ENCODE results near the gene KLC1.

The KLC1 gene

GRCh38 chr14:103657471-103657870 lies 28.5 kb downstream of the KLC1 start:
- peak; percentile 86 for DNase-seq (ENCODE audit: low spot score)

DNA sequence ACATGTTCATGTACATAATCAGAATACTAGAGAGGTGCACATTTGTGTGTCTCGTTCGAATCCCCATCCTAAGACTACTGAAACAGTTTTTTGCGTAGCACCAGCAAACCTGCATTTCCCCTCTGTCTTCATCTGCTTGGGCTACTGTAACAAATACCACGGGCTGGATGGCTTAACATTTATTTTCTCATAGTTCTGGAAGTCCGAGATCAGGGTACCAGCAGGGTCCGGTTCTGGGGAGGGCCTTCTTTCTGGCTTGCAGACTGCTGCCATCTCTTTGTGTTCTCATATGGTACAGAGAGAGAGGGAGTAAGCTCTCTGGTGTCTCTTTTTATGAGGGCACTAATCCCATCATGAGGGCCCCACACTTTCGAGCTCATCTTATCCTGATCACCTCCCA lies 30.6 kb downstream of the KLC1 start:
- DNase-seq (ENCODE audit: low spot score) = no peak

GRCh38 chr14:103662029-103662428 lies 33.0 kb downstream of the KLC1 start:
- DNase-seq (ENCODE audit: low spot score) = no peak

- DNase-seq (ENCODE audit: low spot score) = no peak
Measured at GRCh38 chr14:103662591-103662990, 33.6 kb downstream of the KLC1 start.

DNA sequence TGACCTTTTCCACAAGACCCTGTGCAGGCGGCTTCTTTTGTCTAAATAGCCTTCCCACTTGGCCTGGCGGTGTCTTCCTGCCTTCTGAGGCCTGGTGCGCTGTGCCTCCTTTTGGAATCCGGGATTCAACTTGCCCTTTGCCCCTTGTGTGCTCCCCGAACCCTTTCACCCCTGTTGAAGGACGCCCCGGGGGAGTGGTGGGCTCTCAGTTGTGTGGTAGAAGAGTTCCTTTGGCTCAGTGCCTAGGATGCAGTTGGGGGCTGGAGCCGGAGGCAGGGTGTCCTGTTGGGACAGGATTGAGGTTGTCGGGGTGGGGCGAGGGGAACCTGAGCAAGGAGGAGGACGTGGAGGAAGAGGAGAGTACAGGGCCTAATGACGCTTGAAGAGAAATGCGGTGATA lies 34.5 kb downstream of the KLC1 start:
- no peak for DNase-seq (ENCODE audit: low spot score)

DNA sequence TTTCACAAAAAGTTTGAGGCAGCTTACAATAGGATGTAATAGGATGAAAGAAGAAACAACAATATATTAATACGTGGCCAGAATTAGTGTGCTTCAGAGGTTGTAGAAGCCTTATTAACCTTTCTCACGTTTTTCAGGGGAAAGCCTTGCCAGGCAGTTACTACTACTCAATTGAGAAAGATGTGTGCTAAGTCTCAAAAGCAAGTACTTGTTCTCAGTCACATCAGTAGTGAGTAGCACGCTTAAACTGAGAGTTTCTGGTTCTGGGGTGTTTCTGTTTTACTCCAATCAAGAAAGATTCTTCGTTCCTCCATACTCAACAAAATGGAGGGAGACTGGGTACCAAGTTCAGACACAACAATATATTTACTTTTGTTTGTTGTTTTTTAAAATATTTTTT lies 38.7 kb downstream of the KLC1 start:
- DNase-seq (ENCODE audit: low spot score) = no peak

- no peak for DNase-seq (ENCODE audit: low spot score)
Measured at GRCh38 chr14:103668117-103668516, 39.1 kb downstream of the KLC1 start.

- no peak for DNase-seq (ENCODE audit: low spot score)
Measured at GRCh38 chr14:103669370-103669769, 40.4 kb downstream of the KLC1 start.

- DNase-seq (ENCODE audit: low spot score) = no peak
Measured at GRCh38 chr14:103671911-103672310, 42.9 kb downstream of the KLC1 start.

DNA sequence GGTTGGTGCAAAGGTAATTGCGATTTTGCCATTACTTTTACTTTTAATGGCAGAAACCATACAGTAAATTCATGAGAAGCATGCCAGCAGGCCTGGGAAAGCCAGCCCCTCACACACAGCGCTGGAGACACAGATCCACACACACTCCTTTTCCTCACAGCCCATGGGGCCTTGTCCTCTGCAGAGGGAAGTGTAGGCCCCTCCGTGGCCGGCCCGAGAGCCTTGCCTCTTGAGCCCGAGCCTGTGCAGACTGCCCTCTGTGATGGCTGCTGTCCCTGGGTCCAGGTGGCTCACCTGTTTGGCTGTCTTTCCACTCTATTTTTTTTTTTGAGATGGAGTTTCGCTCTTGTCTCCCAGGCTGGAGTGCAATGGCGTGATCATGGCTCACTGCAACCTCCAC lies 46.9 kb downstream of the KLC1 start:
- no peak for DNase-seq (ENCODE audit: low spot score)

DNA sequence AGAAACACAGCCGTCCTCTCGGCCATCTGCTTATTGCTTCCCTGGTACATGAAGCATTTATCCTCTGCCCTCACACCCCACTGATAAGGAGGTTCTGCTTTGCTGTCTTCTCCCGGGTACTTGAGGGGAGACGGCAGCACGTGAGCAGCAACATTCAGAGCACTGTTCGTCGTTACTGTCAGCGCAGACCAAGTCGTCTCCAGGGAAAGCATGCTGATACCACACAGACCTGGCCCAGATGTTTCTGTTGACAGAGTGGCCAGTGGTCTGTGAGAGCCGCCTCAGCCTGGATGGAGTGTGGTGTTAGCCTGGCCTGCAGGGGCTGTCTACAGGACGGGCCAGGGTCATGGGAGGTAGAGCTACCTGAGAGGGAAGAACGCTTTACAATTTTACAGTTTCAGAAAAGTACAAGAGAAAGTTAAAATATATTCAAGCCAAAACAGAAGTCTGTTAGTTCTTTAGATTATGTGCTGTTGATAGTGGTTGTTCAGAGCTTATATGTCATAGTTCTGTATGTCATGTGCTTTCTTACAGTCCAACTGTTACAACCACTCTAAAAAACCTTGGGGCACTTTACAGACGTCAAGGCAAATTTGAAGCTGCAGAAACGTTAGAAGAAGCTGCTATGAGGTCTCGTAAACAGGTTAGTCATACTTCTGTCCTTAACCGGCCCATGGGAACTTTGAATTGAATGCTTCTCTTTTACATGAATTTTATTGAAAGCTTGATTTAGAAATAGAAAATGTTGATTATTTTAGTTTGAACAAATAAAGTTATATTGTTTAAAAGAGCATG lies 48.1 kb downstream of the KLC1 start:
- DNase-seq (ENCODE audit: low spot score) = no peak

DNA sequence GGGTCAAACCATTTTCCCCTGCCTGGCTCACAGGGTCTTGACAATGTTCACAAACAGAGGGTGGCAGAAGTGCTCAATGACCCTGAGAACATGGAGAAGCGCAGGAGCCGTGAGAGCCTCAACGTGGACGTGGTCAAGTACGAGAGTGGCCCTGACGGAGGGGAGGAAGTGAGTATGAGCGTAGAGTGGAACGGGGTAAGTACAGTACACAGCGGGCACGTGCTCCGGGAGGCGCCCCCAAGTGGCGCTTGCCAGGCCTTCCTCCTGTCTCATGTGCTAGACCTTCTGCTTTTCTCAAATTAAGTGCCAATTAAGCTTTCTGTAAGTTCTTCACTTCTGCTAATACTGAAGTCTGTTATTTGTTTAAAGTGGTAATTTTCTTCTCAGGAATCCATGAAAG lies 50.3 kb downstream of the KLC1 start:
- peak; percentile 45 for DNase-seq (ENCODE audit: low spot score)

- no peak for DNase-seq (ENCODE audit: low spot score)
Measured at GRCh38 chr14:103680491-103681231, 51.6 kb downstream of the KLC1 start.

GRCh38 chr14:103683139-103683538 lies 54.1 kb downstream of the KLC1 start:
- DNase-seq (ENCODE audit: low spot score) = no peak

GRCh38 chr14:103684471-103684870 lies 55.5 kb downstream of the KLC1 start:
- DNase-seq (ENCODE audit: low spot score) = no peak

- DNase-seq (ENCODE audit: low spot score) = no peak
Measured at GRCh38 chr14:103684871-103685270, 55.9 kb downstream of the KLC1 start.

- DNase-seq (ENCODE audit: low spot score) = no peak
Measured at GRCh38 chr14:103685276-103686211, 56.5 kb downstream of the KLC1 start.

DNA sequence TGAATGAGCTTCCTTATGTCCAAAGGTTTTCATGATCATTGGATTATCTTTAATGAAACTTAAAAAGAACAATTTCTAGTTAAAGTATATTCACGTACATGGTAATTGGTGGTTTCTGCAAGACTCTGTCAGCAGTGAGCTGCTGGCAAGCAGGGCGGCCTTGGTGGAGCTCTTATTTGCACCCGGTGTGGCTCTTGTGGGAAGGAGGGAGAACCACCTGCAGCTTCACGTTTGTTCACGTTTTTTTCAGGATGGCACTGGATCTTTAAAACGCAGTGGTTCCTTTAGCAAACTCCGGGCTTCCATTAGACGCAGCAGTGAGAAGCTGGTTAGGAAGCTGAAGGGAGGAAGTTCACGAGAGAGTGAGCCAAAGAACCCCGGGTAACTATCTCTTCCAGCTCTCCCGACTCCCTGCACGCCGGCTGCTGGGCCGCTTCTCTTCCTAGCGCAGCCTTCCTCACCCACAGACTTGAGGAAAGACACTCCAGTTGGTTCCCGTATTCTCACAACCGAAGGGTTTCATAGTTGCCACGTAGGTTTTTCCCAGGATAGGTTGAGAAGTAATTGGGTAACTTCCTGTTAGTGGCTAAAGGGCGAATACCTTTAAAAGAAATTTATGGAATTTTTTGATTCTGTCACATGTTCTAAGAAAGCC lies 57.9 kb downstream of the KLC1 start:
- no peak for DNase-seq (ENCODE audit: low spot score)

- DNase-seq (ENCODE audit: low spot score) = no peak
Measured at GRCh38 chr14:103687712-103688111, 58.7 kb downstream of the KLC1 start.

DNA sequence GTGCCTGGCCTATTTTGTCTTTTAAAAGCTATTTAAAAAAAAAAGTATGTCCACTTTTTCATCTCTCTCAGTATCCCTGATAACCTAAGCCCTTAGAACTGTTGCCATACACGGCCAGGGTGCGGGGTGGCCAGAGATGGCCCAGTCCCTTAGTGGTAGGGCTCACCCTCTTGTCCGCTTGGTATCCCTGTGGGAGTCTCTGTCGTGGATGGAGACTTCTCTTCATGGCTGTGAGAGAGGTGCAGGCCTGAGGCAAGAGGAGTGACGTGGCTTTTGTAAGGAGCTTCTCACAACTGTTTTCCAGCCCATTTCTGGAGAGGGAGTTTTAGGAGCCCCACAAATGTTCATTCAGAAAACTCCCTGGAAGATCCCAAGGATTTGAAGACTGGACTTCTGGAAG lies 59.4 kb downstream of the KLC1 start:
- no peak for DNase-seq (ENCODE audit: low spot score)

DNA sequence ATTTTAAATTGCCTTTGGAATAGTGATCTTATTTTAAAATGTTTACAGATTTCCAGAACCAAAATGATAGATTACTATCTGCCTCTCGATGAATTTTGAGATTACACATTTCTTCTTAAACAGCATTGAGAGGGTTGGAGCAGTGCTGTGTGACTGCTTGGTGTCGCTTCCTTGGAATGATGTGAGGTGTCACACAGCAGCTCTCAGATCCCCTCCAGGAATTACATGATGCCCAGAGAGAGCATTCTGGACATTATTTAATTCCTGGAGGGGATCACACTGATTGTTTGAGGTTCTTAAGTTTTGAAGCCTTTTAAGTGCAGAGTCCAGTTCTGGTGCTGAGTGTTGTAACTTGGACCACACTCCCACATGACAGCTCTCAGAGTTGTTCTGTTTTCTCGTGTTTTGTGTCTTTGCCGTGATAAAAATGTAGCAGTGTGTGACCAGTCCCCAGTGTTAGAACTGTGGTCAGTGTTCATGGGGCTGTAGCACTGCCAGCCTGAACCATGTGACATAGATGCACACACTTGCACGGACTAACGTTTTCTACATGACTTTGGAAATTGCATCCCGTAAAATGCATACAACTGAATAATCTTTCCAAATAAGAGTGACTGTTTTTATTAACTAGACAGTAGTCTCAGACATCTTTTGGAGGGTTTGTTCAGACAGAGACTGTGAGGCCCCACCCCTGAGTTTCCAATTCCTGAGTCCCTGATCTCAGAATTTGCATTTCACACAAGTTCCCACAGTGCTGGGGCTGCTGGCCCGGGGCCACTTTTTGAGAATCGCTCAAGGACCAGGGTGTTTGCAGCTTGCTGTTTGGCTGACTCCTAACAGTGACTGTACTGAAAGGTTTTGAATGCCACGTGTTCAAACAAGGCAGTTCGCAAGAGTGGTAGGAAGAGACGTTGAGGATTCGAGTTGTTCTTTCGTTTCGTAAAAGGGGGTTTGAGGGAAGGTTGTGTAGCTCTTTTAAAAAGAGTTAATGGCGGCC lies 60.2 kb downstream of the KLC1 start:
- DNase-seq (ENCODE audit: low spot score) = no peak

All from GM03348 (cell line).